ENCODE results near the gene C3orf20.

C3orf20 gene

GRCh38 chr3:14658978-14659377, 16.0 kb upstream of the C3orf20 start:
- WGBS (ENCODE audit: extremely low coverage, insufficient coverage, insufficient read length): no CpG with 5 or more reads among the region's 2 CpGs
- no peak overlapping the region for H4K8ac ChIP-seq (ENCODE audit: low read depth, low read length)
- no peak overlapping the region for H2AK5ac ChIP-seq (ENCODE audit: low read length)
- H3K4me1 ChIP-seq (ENCODE audit: control insufficient read depth in 1 of 2, insufficient read depth in 2 of 2, low read length in 2 of 2): peaks cover 3 to 8% of the 10 kb centered on the region in 2 experiments
- no peaks in the 10 kb centered on the region for H3K27me3 ChIP-seq (ENCODE audit: insufficient read depth, low read length)
- H2BK5ac ChIP-seq (ENCODE audit: low read depth, low read length, poor library complexity): no peak overlapping the region
- no peak overlapping the region for H2AFZ ChIP-seq (ENCODE audit: insufficient read depth, low read length, poor library complexity)
- no peak overlapping the region for H3K4me3 ChIP-seq (ENCODE audit: low read depth, low read length)
- no peak overlapping the region for H3K14ac ChIP-seq (ENCODE audit: low read length)
- H4K91ac ChIP-seq (ENCODE audit: low read depth, low read length): no peak overlapping the region
- H3K9ac ChIP-seq (ENCODE audit: low read length): no peak overlapping the region
- no peak overlapping the region for H2BK12ac ChIP-seq (ENCODE audit: low read length)
- no peak overlapping the region for H3K23ac ChIP-seq (ENCODE audit: low read length)
- H3K9me3 ChIP-seq (ENCODE audit: insufficient read depth, low read depth, low read length): no peaks in the 10 kb centered on the region
- H3K79me2 ChIP-seq (ENCODE audit: control insufficient read depth, insufficient read depth, low read length, poor library complexity): no peaks in the 10 kb centered on the region
- no peak overlapping the region for H3K18ac ChIP-seq (ENCODE audit: low read length)
- no peak overlapping the region for H2BK120ac ChIP-seq (ENCODE audit: insufficient read depth, low read length, poor library complexity)
- no peak overlapping the region for H3K4me2 ChIP-seq (ENCODE audit: low read length)
- no peak overlapping the region for H4K12ac ChIP-seq (ENCODE audit: low read depth, low read length)
- DNase-seq: no peak
- peaks cover 33 to 53% of the 10 kb centered on the region in 2 experiments for H3K36me3 ChIP-seq (ENCODE audit: control insufficient read depth in 1 of 2, insufficient read depth in 2 of 2, low read length in 2 of 2)
- H3K79me1 ChIP-seq (ENCODE audit: low read length): no peaks in the 10 kb centered on the region
- H3K27ac ChIP-seq (ENCODE audit: low read depth, low read length): no peak overlapping the region
- no peak overlapping the region for H3K4ac ChIP-seq (ENCODE audit: low read depth, low read length)

- peaks cover 34 to 62% of the 10 kb centered on the region in 2 experiments for H3K36me3 ChIP-seq (ENCODE audit: control insufficient read depth in 1 of 2, insufficient read depth in 2 of 2, low read length in 2 of 2)
- no peak overlapping the region for H2BK12ac ChIP-seq (ENCODE audit: low read length)
- no peak overlapping the region for H3K4me2 ChIP-seq (ENCODE audit: low read length)
- no peak overlapping the region for H3K18ac ChIP-seq (ENCODE audit: low read length)
- no peaks in the 10 kb centered on the region for H3K79me1 ChIP-seq (ENCODE audit: low read length)
- H3K4me1 ChIP-seq (ENCODE audit: control insufficient read depth in 1 of 2, insufficient read depth in 2 of 2, low read length in 2 of 2): peaks cover 3 to 8% of the 10 kb centered on the region in 2 experiments
- no peak overlapping the region for H4K12ac ChIP-seq (ENCODE audit: low read depth, low read length)
- DNase-seq: peak; percentile 92 to 99
- H2BK5ac ChIP-seq (ENCODE audit: low read depth, low read length, poor library complexity): no peak overlapping the region
- no peaks in the 10 kb centered on the region for H3K9me3 ChIP-seq (ENCODE audit: insufficient read depth, low read depth, low read length)
- no peak overlapping the region for H4K8ac ChIP-seq (ENCODE audit: low read depth, low read length)
- H3K27me3 ChIP-seq (ENCODE audit: insufficient read depth, low read length): no peaks in the 10 kb centered on the region
- no peak overlapping the region for H3K23ac ChIP-seq (ENCODE audit: low read length)
- H2AFZ ChIP-seq (ENCODE audit: insufficient read depth, low read length, poor library complexity): no peak overlapping the region
- no peak overlapping the region for H3K4ac ChIP-seq (ENCODE audit: low read depth, low read length)
- no peak overlapping the region for H2AK5ac ChIP-seq (ENCODE audit: low read length)
- H3K27ac ChIP-seq (ENCODE audit: low read depth, low read length): no peak overlapping the region
- H3K4me3 ChIP-seq (ENCODE audit: low read depth, low read length): no peak overlapping the region
- no CpG with 5 or more reads among the region's 4 CpGs for WGBS (ENCODE audit: extremely low coverage, insufficient coverage, insufficient read length)
- H4K91ac ChIP-seq (ENCODE audit: low read depth, low read length): no peak overlapping the region
- no peak overlapping the region for H3K9ac ChIP-seq (ENCODE audit: low read length)
- no peaks in the 10 kb centered on the region for H3K79me2 ChIP-seq (ENCODE audit: control insufficient read depth, insufficient read depth, low read length, poor library complexity)
- no peak overlapping the region for H3K14ac ChIP-seq (ENCODE audit: low read length)
- no peak overlapping the region for H2BK120ac ChIP-seq (ENCODE audit: insufficient read depth, low read length, poor library complexity)
Measured at GRCh38 chr3:14660942-14661341, 14.0 kb upstream of the C3orf20 start.

- no peak overlapping the region for H3K23ac ChIP-seq (ENCODE audit: low read length)
- H2BK120ac ChIP-seq (ENCODE audit: insufficient read depth, low read length, poor library complexity): no peak overlapping the region
- H2AFZ ChIP-seq (ENCODE audit: insufficient read depth, low read length, poor library complexity): no peak overlapping the region
- WGBS (ENCODE audit: extremely low coverage, insufficient coverage, insufficient read length): no CpG with 5 or more reads among the region's 5 CpGs
- H3K14ac ChIP-seq (ENCODE audit: low read length): no peak overlapping the region
- H3K27me3 ChIP-seq (ENCODE audit: insufficient read depth, low read length): no peaks in the 10 kb centered on the region
- no peak overlapping the region for H3K4ac ChIP-seq (ENCODE audit: low read depth, low read length)
- no peak overlapping the region for H3K27ac ChIP-seq (ENCODE audit: low read depth, low read length)
- no peaks in the 10 kb centered on the region for H3K9me3 ChIP-seq (ENCODE audit: insufficient read depth, low read depth, low read length)
- H2BK12ac ChIP-seq (ENCODE audit: low read length): no peak overlapping the region
- no peak overlapping the region for H3K4me2 ChIP-seq (ENCODE audit: low read length)
- H2BK5ac ChIP-seq (ENCODE audit: low read depth, low read length, poor library complexity): no peak overlapping the region
- H3K9ac ChIP-seq (ENCODE audit: low read length): no peak overlapping the region
- peaks cover under 1 to 4% of the 10 kb centered on the region in 2 experiments for H3K4me1 ChIP-seq (ENCODE audit: control insufficient read depth in 1 of 2, insufficient read depth in 2 of 2, low read length in 2 of 2)
- H2AK5ac ChIP-seq (ENCODE audit: low read length): no peak overlapping the region
- H4K91ac ChIP-seq (ENCODE audit: low read depth, low read length): no peak overlapping the region
- DNase-seq: no peak
- no peaks in the 10 kb centered on the region for H3K79me2 ChIP-seq (ENCODE audit: control insufficient read depth, insufficient read depth, low read length, poor library complexity)
- H4K12ac ChIP-seq (ENCODE audit: low read depth, low read length): no peak overlapping the region
- peaks cover 33 to 62% of the 10 kb centered on the region in 2 experiments for H3K36me3 ChIP-seq (ENCODE audit: control insufficient read depth in 1 of 2, insufficient read depth in 2 of 2, low read length in 2 of 2)
- H4K8ac ChIP-seq (ENCODE audit: low read depth, low read length): no peak overlapping the region
- no peak overlapping the region for H3K4me3 ChIP-seq (ENCODE audit: low read depth, low read length)
- no peaks in the 10 kb centered on the region for H3K79me1 ChIP-seq (ENCODE audit: low read length)
- H3K18ac ChIP-seq (ENCODE audit: low read length): no peak overlapping the region
Measured at GRCh38 chr3:14663396-14664135, 11.4 kb upstream of the C3orf20 start.

GRCh38 chr3:14664170-14664569, 10.8 kb upstream of the C3orf20 start:
- H3K9me3 ChIP-seq (ENCODE audit: insufficient read depth, low read depth, low read length): no peaks in the 10 kb centered on the region

More at GRCh38 chr3:14664170-14664569, 10.8 kb upstream of the C3orf20 start:
- Histone ChIP-seq H3K23ac (ENCODE audit: low read length) (no peak overlapping the region), H3K79me2 (ENCODE audit: control insufficient read depth, insufficient read depth, low read length, poor library complexity) (no peaks in the 10 kb centered on the region), H2BK12ac (ENCODE audit: low read length) (no peak overlapping the region), H3K4me2 (ENCODE audit: low read length) (no peak overlapping the region), H3K4ac (ENCODE audit: low read depth, low read length) (no peak overlapping the region), H3K4me1 (ENCODE audit: control insufficient read depth in 1 of 2, insufficient read depth in 2 of 2, low read length in 2 of 2) (peaks cover 0 to 3% of the 10 kb centered on the region in 2 experiments), H3K18ac (ENCODE audit: low read length) (no peak overlapping the region), H3K27ac (ENCODE audit: low read depth, low read length) (no peak overlapping the region), H4K91ac (ENCODE audit: low read depth, low read length) (no peak overlapping the region), H4K8ac (ENCODE audit: low read depth, low read length) (no peak overlapping the region), H2BK120ac (ENCODE audit: insufficient read depth, low read length, poor library complexity) (no peak overlapping the region), H3K14ac (ENCODE audit: low read length) (no peak overlapping the region), H4K12ac (ENCODE audit: low read depth, low read length) (no peak overlapping the region), H2BK5ac (ENCODE audit: low read depth, low read length, poor library complexity) (no peak overlapping the region), H3K36me3 (ENCODE audit: control insufficient read depth in 1 of 2, insufficient read depth in 2 of 2, low read length in 2 of 2) (peaks cover 37 to 65% of the 10 kb centered on the region in 2 experiments), H3K4me3 (ENCODE audit: low read depth, low read length) (no peak overlapping the region), H2AFZ (ENCODE audit: insufficient read depth, low read length, poor library complexity) (no peak overlapping the region), H3K9ac (ENCODE audit: low read length) (no peak overlapping the region), H3K79me1 (ENCODE audit: low read length) (no peaks in the 10 kb centered on the region), H2AK5ac (ENCODE audit: low read length) (no peak overlapping the region), H3K27me3 (ENCODE audit: insufficient read depth, low read length) (no peaks in the 10 kb centered on the region)
- no CpG with 5 or more reads among the region's 3 CpGs for WGBS (ENCODE audit: extremely low coverage, insufficient coverage, insufficient read length)
- no peak for DNase-seq
